ENCODE measurements around the gene HM13.
"Not testable (repeated sequence)": the region's sequence is repeated elsewhere in the genome, so short reads cannot be mapped to it uniquely, and the experiment has no call there.

Gene HM13

DNA sequence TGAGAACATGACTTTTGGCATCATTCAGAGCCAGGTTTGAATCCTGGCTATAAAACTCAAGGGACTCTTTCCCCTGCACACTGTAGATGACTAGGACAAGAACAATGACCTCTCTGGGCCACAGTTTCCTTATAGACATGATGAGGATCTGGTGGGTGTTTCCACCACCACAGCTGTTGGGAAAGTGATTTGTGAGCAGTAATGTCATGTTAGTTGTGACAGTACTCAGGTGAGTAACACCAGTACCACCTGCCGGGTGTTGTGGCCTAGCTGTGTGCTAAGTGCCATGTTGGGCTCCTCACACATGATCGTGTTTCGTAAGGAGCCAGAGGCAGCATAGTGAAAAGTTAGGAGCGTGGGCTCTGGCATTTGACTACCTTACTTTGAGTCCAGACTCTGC lies 24.1 kb downstream of the HM13 start:
- H3F3A ChIP-seq (ENCODE audit: low read depth), result no peaks in the 10 kb centered on the region
- H3K9me2 ChIP-seq (replicated peaks; ENCODE audit: low read depth, low read length), result no peaks in the 10 kb centered on the region
- H3K4me3 ChIP-seq (ENCODE audit: low read length, poor library complexity, severe bottlenecking), result no peak overlapping the region
- H4K20me1 ChIP-seq (ENCODE audit: insufficient read depth, low read length, poor library complexity, severe bottlenecking), result no peaks in the 10 kb centered on the region
- no peaks in the 10 kb centered on the region for H3K4me1 ChIP-seq (ENCODE audit: insufficient read depth, low read length, poor library complexity, severe bottlenecking)
- no peak overlapping the region for H3K9ac ChIP-seq (ENCODE audit: low read depth, low read length, poor library complexity, severe bottlenecking)
- peaks cover 80% of the 10 kb centered on the region for H3K36me3 ChIP-seq (ENCODE audit: insufficient read depth, low read length)
- no peak overlapping the region for H2AFZ ChIP-seq (ENCODE audit: low read length)
- no peak overlapping the region for H3K4me2 ChIP-seq (ENCODE audit: low read depth, low read length, poor library complexity, severe bottlenecking)
- H3K79me2 ChIP-seq (ENCODE audit: insufficient read depth, low read length), result no peaks in the 10 kb centered on the region
- no peaks in the 10 kb centered on the region for H3K27me3 ChIP-seq (ENCODE audit: insufficient read depth, low read length, poor library complexity, severe bottlenecking)
- H3K9me3 ChIP-seq (ENCODE audit: insufficient read depth, low read depth, low read length), result no peaks in the 10 kb centered on the region
- no peak for TF ChIP-seq EZH2phosphoT487 (IDR thresholded peaks at IDR 0.05; ENCODE audit: borderline replicate concordance)
- TF ChIP-seq, protein P1, sequence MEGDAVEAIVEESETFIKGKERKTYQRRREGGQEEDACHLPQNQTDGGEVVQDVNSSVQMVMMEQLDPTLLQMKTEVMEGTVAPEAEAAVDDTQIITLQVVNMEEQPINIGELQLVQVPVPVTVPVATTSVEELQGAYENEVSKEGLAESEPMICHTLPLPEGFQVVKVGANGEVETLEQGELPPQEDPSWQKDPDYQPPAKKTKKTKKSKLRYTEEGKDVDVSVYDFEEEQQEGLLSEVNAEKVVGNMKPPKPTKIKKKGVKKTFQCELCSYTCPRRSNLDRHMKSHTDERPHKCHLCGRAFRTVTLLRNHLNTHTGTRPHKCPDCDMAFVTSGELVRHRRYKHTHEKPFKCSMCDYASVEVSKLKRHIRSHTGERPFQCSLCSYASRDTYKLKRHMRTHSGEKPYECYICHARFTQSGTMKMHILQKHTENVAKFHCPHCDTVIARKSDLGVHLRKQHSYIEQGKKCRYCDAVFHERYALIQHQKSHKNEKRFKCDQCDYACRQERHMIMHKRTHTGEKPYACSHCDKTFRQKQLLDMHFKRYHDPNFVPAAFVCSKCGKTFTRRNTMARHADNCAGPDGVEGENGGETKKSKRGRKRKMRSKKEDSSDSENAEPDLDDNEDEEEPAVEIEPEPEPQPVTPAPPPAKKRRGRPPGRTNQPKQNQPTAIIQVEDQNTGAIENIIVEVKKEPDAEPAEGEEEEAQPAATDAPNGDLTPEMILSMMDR (conservative IDR thresholded peaks at IDR 0.05; ENCODE audit: low read length), result no peak

DNA sequence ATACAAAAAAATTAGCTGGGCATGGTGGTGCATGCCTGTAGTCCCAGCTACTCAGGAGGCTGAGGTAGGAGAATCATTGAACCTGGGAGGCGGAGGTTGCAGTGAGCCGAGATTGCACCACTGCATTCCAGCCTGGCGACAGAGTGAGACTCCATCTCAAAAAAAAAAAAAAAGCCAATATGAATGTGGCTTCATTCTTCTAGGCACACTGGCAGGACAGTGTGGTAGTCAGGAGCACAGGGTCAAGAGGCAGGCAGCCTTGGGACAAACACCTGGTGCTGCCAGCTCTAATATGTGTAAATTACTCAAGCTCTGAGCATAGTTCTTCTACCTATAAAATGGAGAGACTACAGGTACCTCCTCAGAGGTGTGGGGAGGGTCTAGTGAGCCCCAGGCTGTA lies 25.4 kb downstream of the HM13 start:
- H2AFZ ChIP-seq (ENCODE audit: low read length); H3K9me3 ChIP-seq (ENCODE audit: insufficient read depth, low read depth, low read length); H3F3A ChIP-seq (ENCODE audit: low read depth); H3K79me2 ChIP-seq (ENCODE audit: insufficient read depth, low read length); H3K9me2 ChIP-seq (replicated peaks; ENCODE audit: low read depth, low read length); H3K9ac ChIP-seq (ENCODE audit: low read depth, low read length, poor library complexity, severe bottlenecking); H3K27me3 ChIP-seq (ENCODE audit: insufficient read depth, low read length, poor library complexity, severe bottlenecking); H4K20me1 ChIP-seq (ENCODE audit: insufficient read depth, low read length, poor library complexity, severe bottlenecking); H3K4me2 ChIP-seq (ENCODE audit: low read depth, low read length, poor library complexity, severe bottlenecking); H3K4me1 ChIP-seq (ENCODE audit: insufficient read depth, low read length, poor library complexity, severe bottlenecking); H3K4me3 ChIP-seq (ENCODE audit: low read length, poor library complexity, severe bottlenecking): not testable (repeated sequence)
- H3K36me3 ChIP-seq (ENCODE audit: insufficient read depth, low read length), result peaks cover 70% of the 10 kb centered on the region; the same call in 1 of the 2 replicates

DNA sequence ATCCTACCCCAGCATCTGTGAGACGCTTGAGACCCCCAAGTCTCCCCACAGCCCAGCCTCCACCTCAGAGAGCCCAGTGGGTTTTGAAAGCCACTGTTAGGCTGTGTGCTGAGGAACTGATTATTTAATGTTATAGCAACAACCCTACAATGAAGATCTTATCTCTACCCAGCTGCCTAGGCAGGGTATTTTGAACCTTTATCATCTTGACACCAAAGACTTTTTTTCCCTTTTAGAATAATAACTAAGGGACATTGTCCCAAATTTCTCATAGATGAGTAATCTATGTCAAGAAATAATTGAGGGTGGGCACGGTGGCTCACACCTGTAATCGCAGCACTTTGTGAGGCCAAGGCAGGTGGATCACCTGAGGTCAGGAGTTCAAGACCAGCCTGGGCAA lies 26.2 kb downstream of the HM13 start:
- Histone ChIP-seq H3K4me2 (ENCODE audit: low read depth, low read length, poor library complexity, severe bottlenecking) (no peak overlapping the region), H3F3A (ENCODE audit: low read depth) (no peaks in the 10 kb centered on the region), H3K4me1 (ENCODE audit: insufficient read depth, low read length, poor library complexity, severe bottlenecking) (no peaks in the 10 kb centered on the region), H2AFZ (ENCODE audit: low read length) (no peak overlapping the region), H3K79me2 (ENCODE audit: insufficient read depth, low read length) (no peaks in the 10 kb centered on the region), H3K9me3 (ENCODE audit: insufficient read depth, low read depth, low read length) (no peaks in the 10 kb centered on the region), H3K27me3 (ENCODE audit: insufficient read depth, low read length, poor library complexity, severe bottlenecking) (no peaks in the 10 kb centered on the region), H3K4me3 (ENCODE audit: low read length, poor library complexity, severe bottlenecking) (no peak overlapping the region), H3K9me2 (replicated peaks; ENCODE audit: low read depth, low read length) (no peaks in the 10 kb centered on the region), H3K9ac (ENCODE audit: low read depth, low read length, poor library complexity, severe bottlenecking) (no peak overlapping the region), H4K20me1 (ENCODE audit: insufficient read depth, low read length, poor library complexity, severe bottlenecking) (no peaks in the 10 kb centered on the region), H3K36me3 (ENCODE audit: insufficient read depth, low read length) (peaks cover 67% of the 10 kb centered on the region; the same call in 1 of the 2 replicates)
- TF ChIP-seq, protein P1 (conservative IDR thresholded peaks at IDR 0.05; ENCODE audit: low read length), result no peak
- TF ChIP-seq EZH2phosphoT487 (IDR thresholded peaks at IDR 0.05; ENCODE audit: borderline replicate concordance), result no peak

DNA sequence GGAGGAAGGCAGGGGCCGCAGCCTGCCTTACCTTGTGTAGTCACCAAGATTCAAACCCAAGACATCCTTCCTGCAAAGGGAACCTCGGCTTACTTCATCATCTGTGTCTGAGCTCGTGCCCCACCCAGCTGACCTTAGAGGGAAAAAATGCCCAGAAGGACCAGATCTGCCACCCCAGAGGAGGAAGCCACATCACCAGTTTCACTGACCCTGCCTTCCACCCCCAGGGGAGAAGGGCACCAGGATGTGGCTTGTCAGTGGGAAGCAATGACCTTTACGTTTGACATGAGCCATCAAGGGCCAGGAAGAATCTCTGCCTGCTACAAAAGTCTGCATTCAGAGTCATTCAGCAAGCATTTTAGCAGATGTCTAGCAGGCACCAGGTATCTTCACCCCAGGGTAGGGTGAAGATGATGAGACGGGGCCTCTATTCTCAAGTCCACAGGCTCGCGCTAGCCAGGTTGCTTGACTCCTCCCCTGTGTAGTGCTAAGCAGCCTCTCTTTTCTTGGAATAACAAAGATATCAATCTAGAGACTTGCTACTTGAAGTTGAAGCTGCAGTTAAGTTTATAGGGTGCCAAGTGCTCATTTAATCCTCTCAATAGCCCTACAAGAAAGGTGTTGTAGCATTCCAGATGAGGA lies 28.1 kb downstream of the HM13 start:
- Histone ChIP-seq H2AFZ (ENCODE audit: low read length) (no peak overlapping the region), H3K9me2 (replicated peaks; ENCODE audit: low read depth, low read length) (no peaks in the 10 kb centered on the region), H3K27me3 (ENCODE audit: insufficient read depth, low read length, poor library complexity, severe bottlenecking) (no peaks in the 10 kb centered on the region), H3K79me2 (ENCODE audit: insufficient read depth, low read length) (peaks cover 9% of the 10 kb centered on the region; the same call in 1 of the 2 replicates), H3F3A (ENCODE audit: low read depth) (no peaks in the 10 kb centered on the region), H3K9me3 (ENCODE audit: insufficient read depth, low read depth, low read length) (no peaks in the 10 kb centered on the region), H3K4me3 (ENCODE audit: low read length, poor library complexity, severe bottlenecking) (no peak overlapping the region), H3K4me1 (ENCODE audit: insufficient read depth, low read length, poor library complexity, severe bottlenecking) (no peaks in the 10 kb centered on the region), H4K20me1 (ENCODE audit: insufficient read depth, low read length, poor library complexity, severe bottlenecking) (no peaks in the 10 kb centered on the region), H3K9ac (ENCODE audit: low read depth, low read length, poor library complexity, severe bottlenecking) (no peak overlapping the region), H3K36me3 (ENCODE audit: insufficient read depth, low read length) (peaks cover 51% of the 10 kb centered on the region; the same call in 1 of the 2 replicates), H3K4me2 (ENCODE audit: low read depth, low read length, poor library complexity, severe bottlenecking) (no peak overlapping the region)
- TF ChIP-seq EZH2phosphoT487 (IDR thresholded peaks at IDR 0.05; ENCODE audit: borderline replicate concordance), result no peak
- TF ChIP-seq, protein P1 (conservative IDR thresholded peaks at IDR 0.05; ENCODE audit: low read length), result no peak

Measured in Loucy (cell line).